ENCODE results near the gene ATP2C2.

The ATP2C2 gene

GRCh38 chr16:84454611-84455010, 86.3 kb downstream of the ATP2C2 start:
- DNase-seq = no peak

- DNase-seq = no peak
These were observed 86.7 kb downstream of the ATP2C2 start for GRCh38 chr16:84455031-84455430.

- DNase-seq = no peak
These were observed 90.5 kb downstream of the ATP2C2 start for GRCh38 chr16:84458606-84459532.

- DNase-seq = no peak
These were observed 91.2 kb downstream of the ATP2C2 start for GRCh38 chr16:84459533-84459894.

- DNase-seq = no peak
These were observed 91.6 kb downstream of the ATP2C2 start for GRCh38 chr16:84459941-84460405.

GRCh38 chr16:84460406-84461028, 92.2 kb downstream of the ATP2C2 start:
- DNase-seq = no peak

- no peak for DNase-seq
These were observed 92.7 kb downstream of the ATP2C2 start for GRCh38 chr16:84461029-84461412.

- no peak for DNase-seq
These were observed 93.3 kb downstream of the ATP2C2 start for GRCh38 chr16:84461413-84462295.

GRCh38 chr16:84462296-84463210, 94.2 kb downstream of the ATP2C2 start:
- DNase-seq = no peak

- no peak for DNase-seq
These were observed 94.9 kb downstream of the ATP2C2 start for GRCh38 chr16:84463221-84463620.

GRCh38 chr16:84464116-84464515, 95.8 kb downstream of the ATP2C2 start:
- DNase-seq = no peak

GRCh38 chr16:84465154-84465553, 96.8 kb downstream of the ATP2C2 start:
- DNase-seq = no peak

GRCh38 chr16:84466692-84467091, 98.4 kb downstream of the ATP2C2 start:
- DNase-seq = no peak

GRCh38 chr16:84467256-84467655, 98.9 kb downstream of the ATP2C2 start:
- no peak for DNase-seq

- no peak for DNase-seq
These were observed 99.4 kb downstream of the ATP2C2 start for GRCh38 chr16:84467709-84468108.

- DNase-seq = no peak
These were observed 103.0 kb downstream of the ATP2C2 start for GRCh38 chr16:84471316-84471715.

GRCh38 chr16:84471966-84472365, 103.6 kb downstream of the ATP2C2 start:
- no peak for DNase-seq

GRCh38 chr16:84475643-84476240, 107.4 kb downstream of the ATP2C2 start:
- DNase-seq = peak; percentile 56

- DNase-seq = no peak
These were observed 108.1 kb downstream of the ATP2C2 start for GRCh38 chr16:84476401-84476800.

GRCh38 chr16:84477661-84478060, 109.3 kb downstream of the ATP2C2 start:
- DNase-seq = no peak

GRCh38 chr16:84478172-84478947, 110.0 kb downstream of the ATP2C2 start:
- peak; percentile 47 for DNase-seq

All from NCI-H226 (cell line).